Activated T-cell treated with anti-CD3 and anti-CD28 coated beads for 4 hours (primary cell): ENCODE data around the gene KRTAP3-2.

Experiments
- DNase-seq: peaks from one replicate; pipeline ENCODE4 v3.0.0-alpha.2; 2020

The KRTAP3-2 gene

GRCh38 chr17:41009936-41010335, 10.2 kb upstream of the KRTAP3-2 start:
- no peak for DNase-seq

- DNase-seq: no peak
Observed at GRCh38 chr17:41009301-41009760, 9.6 kb upstream of the KRTAP3-2 start.

- no peak for DNase-seq
Observed at GRCh38 chr17:41008811-41009210, 9.1 kb upstream of the KRTAP3-2 start, which contains the start of gene KRTAP3-1. Gene KRTAP3-1 (minus strand): TSS chr17:41009128. CDS start chr17:41009074, 54 bp downstream.

- DNase-seq: no peak
Observed at GRCh38 chr17:41004397-41004796, 4.7 kb upstream of the KRTAP3-2 start.

- no peak for DNase-seq
Observed at GRCh38 chr17:41003926-41004325, 4.2 kb upstream of the KRTAP3-2 start.

- no peak for DNase-seq
Observed at GRCh38 chr17:41002814-41003213, 3.1 kb upstream of the KRTAP3-2 start.

- no peak for DNase-seq
Observed at GRCh38 chr17:41001795-41002194, 2.1 kb upstream of the KRTAP3-2 start.

GRCh38 chr17:40997361-40997760, 2.3 kb downstream of the KRTAP3-2 start:
- no peak for DNase-seq

- no peak for DNase-seq
Observed at GRCh38 chr17:40996829-40997228, 2.9 kb downstream of the KRTAP3-2 start.

- DNase-seq: no peak
Observed at GRCh38 chr17:40995116-40995515, 4.6 kb downstream of the KRTAP3-2 start.

- DNase-seq: no peak
Observed at GRCh38 chr17:40993839-40994238, 5.9 kb downstream of the KRTAP3-2 start, which contains the start of gene KRTAP3-3. Gene KRTAP3-3 (minus strand): TSS chr17:40994164. CDS start chr17:40994097, 67 bp downstream.

GRCh38 chr17:40993084-40993483, 6.6 kb downstream of the KRTAP3-2 start:
- no peak for DNase-seq

- no peak for DNase-seq
Observed at GRCh38 chr17:40992666-40993065, 7.0 kb downstream of the KRTAP3-2 start.

- no peak for DNase-seq
Observed at GRCh38 chr17:40986920-40987319, 12.8 kb downstream of the KRTAP3-2 start.

GRCh38 chr17:40984226-40984625, 15.5 kb downstream of the KRTAP3-2 start, which contains the start of gene KRT40:
Gene KRT40 (minus strand): TSS chr17:40984326. CDS start chr17:40984273, 53 bp downstream.
- no peak for DNase-seq

- DNase-seq: no peak
Observed at GRCh38 chr17:40981115-40981514, 18.6 kb downstream of the KRTAP3-2 start.

GRCh38 chr17:40980596-40980995, 19.1 kb downstream of the KRTAP3-2 start:
- DNase-seq: no peak

GRCh38 chr17:40980117-40980516, 19.6 kb downstream of the KRTAP3-2 start:
- no peak for DNase-seq

- no peak for DNase-seq
Observed at GRCh38 chr17:40978575-40979151, 21.0 kb downstream of the KRTAP3-2 start.

GRCh38 chr17:40975516-40975915, 24.2 kb downstream of the KRTAP3-2 start:
- no peak for DNase-seq

GRCh38 chr17:40974366-40974765, 25.3 kb downstream of the KRTAP3-2 start:
- no peak for DNase-seq

- no peak for DNase-seq
Observed at GRCh38 chr17:40967582-40967981, 32.1 kb downstream of the KRTAP3-2 start.

- no peak for DNase-seq
Observed at GRCh38 chr17:40966848-40967247, 32.9 kb downstream of the KRTAP3-2 start, which contains the start of gene KRT39. Gene KRT39 (minus strand): TSS chr17:40966948. CDS start chr17:40966856, 92 bp downstream.

- no peak for DNase-seq
Observed at GRCh38 chr17:40963838-40964237, 35.9 kb downstream of the KRTAP3-2 start.

GRCh38 chr17:40962059-40962561, 37.6 kb downstream of the KRTAP3-2 start:
- no peak for DNase-seq
